Measurements from ENCODE around the gene IER5L. TPM values are rescaled to one million over a fixed set of nuclear protein-coding genes. Genes with fewer than 3 reads are reported as not detected.

Gene IER5L
- total and polyA plus RNA-seq, 2 donors (not counting 3 experiments of a cell fraction or from before 2014, with no cell fraction given): 5.3 to 12.3 TPM

GRCh38 chr9:129184596-129185122, 6.6 kb upstream of the IER5L start:
- dilution Hi-C loops (cut with MboI; ENCODE audit: extremely low pct_ligation_motif_present, low sequenced_read_pairs) (no loop called here), intact Hi-C loops (cut with micrococcal nuclease) (no loop called here)
- H3K36me3 ChIP-seq (ENCODE audit: control insufficient read depth in 2 of 2, extremely low read depth in 1 of 2, insufficient read depth in 2 of 2, low read length in 2 of 2): no peaks in the 10 kb centered on the region
- no peak overlapping the region for H3K4me2 ChIP-seq (ENCODE audit: insufficient read depth, low read length)
- no peaks in the 10 kb centered on the region for H3K9me3 ChIP-seq (replicated peaks; ENCODE audit: control insufficient read depth, insufficient read depth, low read length)
- H3K9me1 ChIP-seq (replicated peaks; ENCODE audit: control insufficient read depth, extremely low read depth, insufficient read depth, low read length): no peaks in the 10 kb centered on the region
- no peak overlapping the region for H3K27ac ChIP-seq (ENCODE audit: insufficient read depth, low read depth, low read length)
- BruUV-seq (replicated peaks): no TSS peak
- POLR2A ChIA-PET: interaction anchor here (0.6 kb wide), 2 partner anchors 9 to 1874 kb away, joined by 3 read pairs; no protein-coding TSS in a partner anchor
- no peaks in the 10 kb centered on the region for H4K20me1 ChIP-seq (replicated peaks; ENCODE audit: control insufficient read depth, extremely low read depth, insufficient read depth, low read length)
- no peak overlapping the region for H3K4me3 ChIP-seq (replicated peaks in 1 of 3; ENCODE audit: insufficient read depth in 1 of 3, low read depth in 1 of 3, low read length in 3 of 3)
- H3K27me3 ChIP-seq (ENCODE audit: control insufficient read depth in 2 of 2, insufficient read depth in 2 of 2, low read length in 2 of 2): no peaks in the 10 kb centered on the region
- H3K4me1 ChIP-seq (ENCODE audit: control insufficient read depth, extremely low read depth, insufficient read depth, low read length): no peaks in the 10 kb centered on the region
- TF ChIP-seq POLR2AphosphoS5 (IDR thresholded peaks at IDR 0.05; ENCODE audit: insufficient read depth, low read depth, low read length) (no peak), MAX (IDR thresholded peaks at IDR 0.05; ENCODE audit: insufficient read depth, insufficient read length) (no peak), EZH2 (IDR thresholded peaks at IDR 0.05; ENCODE audit: borderline replicate concordance, low read depth, low read length, severe bottlenecking) (no peak), CTCF (IDR thresholded peaks at IDR 0.05; ENCODE audit: extremely low read depth in 1 of 2, insufficient read depth in 1 of 2, low read depth in 1 of 2, low read length in 2 of 2) (no peak), JUN (IDR thresholded peaks at IDR 0.05; ENCODE audit: borderline replicate concordance, insufficient read depth, insufficient read length, low read depth) (no peak), POLR2A (IDR thresholded peaks at IDR 0.05; ENCODE audit: low read depth, low read length) (no peak), GATA2 (IDR thresholded peaks at IDR 0.05; ENCODE audit: insufficient read depth, insufficient read length, low read depth, low read length) (no peak), FOS (IDR thresholded peaks at IDR 0.05; ENCODE audit: borderline replicate concordance, insufficient read depth, low read length) (no peak), MYC (IDR thresholded peaks at IDR 0.05; ENCODE audit: low read depth, low read length) (no peak)
- CTCF ChIA-PET: interaction anchor here (1.4 to 2.6 kb wide), 5 partner anchors 10 to 44 kb away, joined by 4 to 9 read pairs (median 7); no protein-coding TSS in a partner anchor
- no peak overlapping the region for H2AFZ ChIP-seq (ENCODE audit: low read depth, low read length)
- no peaks in the 10 kb centered on the region for H3K79me2 ChIP-seq (ENCODE audit: control insufficient read depth, insufficient read depth, low read length)
- H3K9ac ChIP-seq (replicated peaks; ENCODE audit: extremely low read depth, insufficient read depth, low read length): no peak overlapping the region
- FAIRE-seq: no peak
- DNase-seq (ENCODE audit: low read depth, low spot score): no peak

All from endothelial cell of umbilical vein (primary cell).